GM06990 (cell line): ENCODE results near the gene ANO4.

Experiments
- DNase-seq: peaks from one replicate; pipeline ENCODE4 v3.0.0-alpha.2; 2011; ENCODE audit not compliant: insufficient read length; ENCODE audit errors: extremely low read depth
- H3K27me3 ChIP-seq: replicated peaks from 2 replicates; pipeline ENCODE4 v1.6.0; 2011; ENCODE audit warnings: low read length; ENCODE audit not compliant: control insufficient read depth, insufficient read depth
- H3K36me3 ChIP-seq: 2 replicates; pipeline ENCODE4 v1.5.1; 2011; ENCODE audit warnings: low read length; ENCODE audit not compliant: control insufficient read depth, insufficient read depth
- H3K4me3 ChIP-seq: replicated peaks from 2 replicates; pipeline ENCODE4 v1.5.1; 2011; ENCODE audit warnings: low read depth, mild to moderate bottlenecking, control low read depth, low read length
- TF ChIP-seq, protein P1 (sequence below): IDR thresholded peaks from 2 replicates; pipeline ENCODE4 v1.5.1; 2011; ENCODE audit warnings: low read length, control low read depth, mild to moderate bottlenecking, inconsistent platforms; ENCODE audit not compliant: insufficient read depth, poor library complexity, severe bottlenecking

Gene ANO4

DNA sequence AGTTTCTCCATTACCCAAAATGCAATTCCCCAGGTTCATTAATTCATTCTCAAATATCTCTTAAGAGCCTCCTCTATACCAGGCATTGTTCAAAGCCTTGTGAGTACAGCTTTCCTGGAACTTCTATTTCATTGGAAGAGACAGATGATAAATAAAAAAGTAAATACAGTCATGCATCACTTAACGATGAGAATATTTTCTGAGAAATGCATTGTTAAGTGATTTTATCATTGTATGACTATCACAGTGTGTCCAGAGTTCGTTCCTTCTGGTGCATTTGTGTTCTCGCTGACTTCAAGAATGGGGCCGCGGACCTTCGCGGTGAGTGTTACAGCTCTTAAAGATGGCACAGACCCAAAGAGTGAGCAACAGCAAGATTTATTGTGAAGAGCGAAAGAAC lies 66.0 kb downstream of the ANO4 start:
- TF ChIP-seq, protein P1, sequence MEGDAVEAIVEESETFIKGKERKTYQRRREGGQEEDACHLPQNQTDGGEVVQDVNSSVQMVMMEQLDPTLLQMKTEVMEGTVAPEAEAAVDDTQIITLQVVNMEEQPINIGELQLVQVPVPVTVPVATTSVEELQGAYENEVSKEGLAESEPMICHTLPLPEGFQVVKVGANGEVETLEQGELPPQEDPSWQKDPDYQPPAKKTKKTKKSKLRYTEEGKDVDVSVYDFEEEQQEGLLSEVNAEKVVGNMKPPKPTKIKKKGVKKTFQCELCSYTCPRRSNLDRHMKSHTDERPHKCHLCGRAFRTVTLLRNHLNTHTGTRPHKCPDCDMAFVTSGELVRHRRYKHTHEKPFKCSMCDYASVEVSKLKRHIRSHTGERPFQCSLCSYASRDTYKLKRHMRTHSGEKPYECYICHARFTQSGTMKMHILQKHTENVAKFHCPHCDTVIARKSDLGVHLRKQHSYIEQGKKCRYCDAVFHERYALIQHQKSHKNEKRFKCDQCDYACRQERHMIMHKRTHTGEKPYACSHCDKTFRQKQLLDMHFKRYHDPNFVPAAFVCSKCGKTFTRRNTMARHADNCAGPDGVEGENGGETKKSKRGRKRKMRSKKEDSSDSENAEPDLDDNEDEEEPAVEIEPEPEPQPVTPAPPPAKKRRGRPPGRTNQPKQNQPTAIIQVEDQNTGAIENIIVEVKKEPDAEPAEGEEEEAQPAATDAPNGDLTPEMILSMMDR = no peak
- Histone ChIP-seq H3K36me3 (no peaks in the 10 kb centered on the region), H3K4me3 (no peak overlapping the region), H3K27me3 (peaks cover 1% of the 10 kb centered on the region; the same call in 1 of the 2 replicates)
- no peak for DNase-seq

DNA sequence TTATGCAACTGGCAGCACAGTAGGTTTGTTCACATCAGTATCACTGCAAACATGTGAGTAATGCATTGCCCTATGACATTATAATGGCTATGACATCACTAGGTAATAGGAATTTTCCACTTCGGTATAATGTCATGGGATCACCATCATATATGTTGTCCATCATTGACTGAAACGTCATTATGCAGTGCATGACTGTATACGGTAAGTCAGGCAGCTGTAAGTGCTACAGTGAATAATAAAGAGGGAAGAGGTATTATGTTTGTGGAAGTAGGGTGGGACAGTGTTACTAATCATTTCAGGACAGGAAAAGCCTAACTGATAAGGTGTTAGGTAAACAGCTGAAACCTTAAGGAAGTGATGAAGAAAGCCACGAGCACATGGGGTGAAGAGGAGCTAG lies 68.1 kb downstream of the ANO4 start:
- H3K36me3 ChIP-seq = no peaks in the 10 kb centered on the region
- TF ChIP-seq, protein P1 = no peak
- DNase-seq = no peak
- no peaks in the 10 kb centered on the region; the same call in none of the 2 replicates for H3K27me3 ChIP-seq
- H3K4me3 ChIP-seq = no peak overlapping the region

DNA sequence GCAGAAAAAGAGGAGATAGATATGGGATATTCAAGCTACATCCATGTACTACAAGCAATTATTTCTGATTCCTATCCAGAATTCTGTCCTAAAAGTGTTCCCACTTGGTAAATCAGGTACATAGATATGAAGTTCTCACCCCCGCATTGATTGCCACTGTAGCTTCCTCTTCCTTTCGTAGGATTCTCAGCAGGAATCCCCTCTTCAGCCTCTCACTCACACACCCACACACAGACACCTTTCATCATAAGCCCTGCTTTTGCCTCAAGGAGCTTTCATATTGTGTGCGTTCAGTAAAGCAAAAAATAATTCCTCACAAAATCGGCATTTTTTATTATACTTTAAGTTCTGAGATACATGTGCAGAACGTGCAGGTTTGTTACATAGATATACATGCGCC lies 69.8 kb downstream of the ANO4 start:
- TF ChIP-seq, protein P1 = no peak
- no peak for DNase-seq
- Histone ChIP-seq H3K27me3 (no peaks in the 10 kb centered on the region; the same call in none of the 2 replicates), H3K4me3 (no peak overlapping the region), H3K36me3 (no peaks in the 10 kb centered on the region)

DNA sequence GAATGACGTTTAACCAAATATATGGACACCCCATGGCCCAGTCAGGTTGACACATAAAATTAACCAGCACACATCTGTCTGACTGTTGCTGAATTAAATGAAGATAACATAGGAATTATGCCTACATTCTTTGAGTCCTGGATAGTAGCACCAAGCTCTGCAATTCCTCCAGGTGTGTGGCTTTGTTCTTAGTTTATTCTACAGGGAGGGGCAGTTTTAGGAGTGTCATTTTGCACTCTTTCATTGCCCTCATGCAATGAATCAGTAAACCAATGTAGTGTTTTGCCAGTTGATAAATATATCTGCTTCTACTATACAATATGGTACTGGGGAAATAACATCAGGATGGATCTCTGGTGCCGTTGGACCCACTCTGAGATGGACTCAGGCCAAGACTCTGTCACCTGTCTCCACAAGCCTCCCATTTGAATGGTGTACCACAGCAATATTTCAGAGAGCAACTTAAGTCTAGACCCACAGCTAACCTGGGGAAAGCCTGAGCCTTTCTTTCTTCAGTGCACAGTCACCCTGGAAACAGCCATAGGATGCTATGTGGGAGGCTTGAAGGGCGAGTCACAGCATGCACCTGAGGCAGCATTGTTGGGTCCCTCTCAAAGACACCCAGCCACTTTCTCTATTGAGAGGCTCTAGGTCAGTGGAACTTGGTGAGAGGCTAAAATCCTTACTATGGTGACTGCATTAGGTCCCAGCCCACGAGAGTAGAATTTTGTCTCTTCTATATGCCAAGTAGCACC lies 73.2 kb downstream of the ANO4 start:
- TF ChIP-seq, protein P1 = no peak
- Histone ChIP-seq H3K27me3 (no peaks in the 10 kb centered on the region; the same call in none of the 2 replicates), H3K4me3 (no peak overlapping the region), H3K36me3 (no peaks in the 10 kb centered on the region)
- no peak for DNase-seq

DNA sequence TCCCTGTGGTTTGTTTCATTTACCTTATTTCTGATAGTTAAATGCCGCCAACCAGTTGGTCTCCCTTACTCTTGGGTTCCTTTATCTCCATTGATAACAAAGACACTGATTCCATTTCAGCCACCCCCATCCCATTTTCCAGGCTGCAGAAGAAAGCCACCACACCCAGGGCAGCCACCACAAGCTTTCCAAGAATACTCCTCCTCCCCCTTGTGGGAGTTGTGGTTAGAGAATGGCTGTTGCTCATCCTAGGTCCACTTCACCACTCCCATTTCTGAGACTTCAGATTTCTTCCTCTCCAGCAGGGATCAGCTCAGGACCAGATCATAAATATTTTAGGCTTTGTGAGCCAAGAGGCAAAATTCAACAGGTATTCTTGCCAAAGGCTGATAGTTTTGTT lies 73.9 kb downstream of the ANO4 start:
- TF ChIP-seq, protein P1 = no peak
- Histone ChIP-seq H3K4me3 (no peak overlapping the region), H3K36me3 (no peaks in the 10 kb centered on the region), H3K27me3 (no peaks in the 10 kb centered on the region; the same call in none of the 2 replicates)
- no peak for DNase-seq

DNA sequence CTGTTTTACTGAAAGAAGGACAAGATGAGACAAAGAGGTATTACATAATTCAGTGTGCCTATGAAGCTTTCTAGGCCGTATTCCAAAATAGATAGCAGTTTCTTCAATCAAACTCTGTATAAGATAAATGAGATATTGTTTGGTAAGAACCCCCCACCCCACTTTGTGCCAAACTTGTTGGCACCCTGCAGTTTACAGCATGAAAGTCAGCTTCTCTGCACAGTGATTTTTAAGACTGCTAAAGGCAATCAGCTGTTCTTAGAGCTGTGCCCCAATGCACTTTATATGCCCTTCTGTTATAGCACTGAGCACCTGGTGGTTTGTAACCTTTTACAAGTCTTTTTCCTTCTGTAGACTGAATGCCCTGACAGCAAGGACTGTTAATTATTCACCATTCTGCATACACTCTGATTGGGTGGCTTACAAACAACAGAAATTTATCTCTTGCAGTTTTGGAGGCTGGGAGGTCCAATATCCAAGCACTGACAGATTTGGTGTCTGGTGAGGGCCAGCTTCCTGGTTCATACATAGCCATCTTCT lies 76.7 kb downstream of the ANO4 start:
- DNase-seq = no peak
- Histone ChIP-seq H3K27me3 (no peaks in the 10 kb centered on the region; the same call in 1 of the 2 replicates), H3K36me3 (no peaks in the 10 kb centered on the region), H3K4me3 (no peak overlapping the region)
- TF ChIP-seq, protein P1 = no peak
